GM12891 (cell line): Measurements from ENCODE around the gene DAB1.

Experiments
- POLR2A ChIP-seq: IDR thresholded peaks from 2 replicates; pipeline ENCODE4 v1.6.1; 2011; ENCODE audit warnings: low read depth, low read length, control low read depth
- POLR2AphosphoS5 ChIP-seq: IDR thresholded peaks from 2 replicates; pipeline ENCODE4 v1.6.1; 2011; ENCODE audit warnings: low read depth, low read length, control low read depth
- POU2F2 ChIP-seq: IDR thresholded peaks from 2 replicates; pipeline ENCODE4 v1.6.1; 2011; ENCODE audit warnings: low read depth, mild to moderate bottlenecking, control low read depth, low read length, moderate library complexity
- SPI1 ChIP-seq: IDR thresholded peaks from 2 replicates; pipeline ENCODE4 v1.6.1; 2011; ENCODE audit warnings: low read depth, low read length, control low read depth
- TAF1 ChIP-seq: IDR thresholded peaks from 2 replicates; pipeline ENCODE4 v1.6.1; 2011; ENCODE audit warnings: low read depth, low read length, control low read depth

DNA sequence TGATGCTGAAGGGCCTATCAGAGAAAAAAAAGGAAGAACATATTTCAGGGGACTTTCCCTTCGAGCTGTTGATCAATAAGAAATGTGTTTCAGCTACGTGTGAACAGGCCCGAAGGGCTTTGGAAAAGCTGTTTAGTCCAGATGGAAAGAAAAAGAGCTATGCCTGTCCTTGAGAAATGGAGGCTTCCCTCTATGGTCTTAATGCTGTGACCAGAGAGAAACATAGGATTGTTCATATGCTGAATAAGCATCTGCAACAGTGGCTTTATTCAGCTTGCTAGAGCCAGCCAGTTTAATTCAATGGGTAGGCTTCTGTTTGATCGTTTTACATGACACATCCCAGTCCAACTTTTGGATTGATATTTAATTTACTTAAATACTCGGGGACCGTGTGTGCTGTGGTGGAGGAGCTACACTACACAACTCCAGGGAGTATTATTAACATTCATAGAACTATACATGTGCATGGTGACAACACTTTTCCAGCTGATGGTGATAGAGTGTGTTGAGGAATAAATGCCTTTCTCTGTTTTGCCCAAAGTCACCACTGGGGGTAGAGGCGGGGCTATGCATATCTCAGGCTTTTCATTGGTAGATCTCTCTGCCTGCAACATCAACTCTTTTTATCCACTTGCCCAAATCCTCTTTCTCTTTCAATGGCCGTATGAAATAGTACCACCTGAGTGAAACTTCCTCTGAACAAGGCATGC, 351.3 kb downstream of the DAB1 start:
- no peak for TF ChIP-seq POLR2A
- no peak for TF ChIP-seq TAF1
- no peak for TF ChIP-seq POLR2AphosphoS5
- peak; percentile 58; the same call in 1 of the 2 replicates for TF ChIP-seq POU2F2
- TF ChIP-seq SPI1, result no peak
